ENCODE data around the gene MED9.

- TF ChIP-seq CTCF (IDR thresholded peaks at IDR 0.05), result no peak
- no peak for TF ChIP-seq POLR2A (IDR thresholded peaks at IDR 0.05)
Measured at GRCh38 chr17:17484451-17484899, 7.7 kb downstream of the MED9 start.

Data from body of pancreas (tissue), 4 donors.